ENCODE results near the gene STIM2. TPM values are rescaled to one million over a fixed set of nuclear protein-coding genes. Genes with fewer than 3 reads are reported as not detected.
"Not testable (repeated sequence)": the region's sequence is repeated elsewhere in the genome, so short reads cannot be mapped to it uniquely, and the experiment has no call there.

The STIM2 gene
- total RNA-seq, 1 donor from 2014 or later, result 43.9 TPM

- Histone ChIP-seq H3K27ac (no peak overlapping the region), H3K36me3 (no peaks in the 10 kb centered on the region), H3K9me3 (no peaks in the 10 kb centered on the region), H3K4me3 (no peak overlapping the region), H3K27me3 (ENCODE audit: low read depth) (no peaks in the 10 kb centered on the region), H3K4me1 (no peaks in the 10 kb centered on the region)
- ATAC-seq (no peak), DNase-seq (no peak)
- no peak for TF ChIP-seq CTCF (IDR thresholded peaks at IDR 0.05)
- intact Hi-C loops (cut with DNase I), result no loop called here
These were observed 102.1 kb downstream of the STIM2 start for GRCh38 chr4:26962720-26963119.

GRCh38 chr4:26964512-26964911, 103.9 kb downstream of the STIM2 start:
- H3K9me3 ChIP-seq, result no peaks in the 10 kb centered on the region
- DNase-seq (no peak), ATAC-seq (no peak)
- H3K4me1 ChIP-seq, result no peaks in the 10 kb centered on the region
- intact Hi-C loops (cut with DNase I), result no loop called here
- H3K4me3 ChIP-seq, result no peak overlapping the region
- no peaks in the 10 kb centered on the region for H3K27me3 ChIP-seq (ENCODE audit: low read depth)
- no peak overlapping the region for H3K27ac ChIP-seq
- TF ChIP-seq CTCF (IDR thresholded peaks at IDR 0.05), result no peak
- no peaks in the 10 kb centered on the region for H3K36me3 ChIP-seq

- Histone ChIP-seq H3K4me1 (no peaks in the 10 kb centered on the region), H3K36me3 (no peaks in the 10 kb centered on the region), H3K27me3 (ENCODE audit: low read depth) (no peaks in the 10 kb centered on the region), H3K9me3 (no peaks in the 10 kb centered on the region), H3K27ac (no peak overlapping the region), H3K4me3 (no peak overlapping the region)
- ATAC-seq, result no peak
- TF ChIP-seq CTCF (IDR thresholded peaks at IDR 0.05), result no peak
- no peak for DNase-seq
- intact Hi-C loops (cut with DNase I), result no loop called here
These were observed 104.4 kb downstream of the STIM2 start for GRCh38 chr4:26964994-26965393.

- H3K27me3 ChIP-seq (ENCODE audit: low read depth); H3K36me3 ChIP-seq; intact Hi-C loops (cut with DNase I); DNase-seq; H3K4me3 ChIP-seq; H3K27ac ChIP-seq; H3K4me1 ChIP-seq; H3K9me3 ChIP-seq; ATAC-seq: not testable (repeated sequence)
These were observed 115.0 kb downstream of the STIM2 start for GRCh38 chr4:26975464-26976181.

- Histone ChIP-seq H3K9me3 (no peaks in the 10 kb centered on the region), H3K27ac (no peak overlapping the region), H3K36me3 (no peaks in the 10 kb centered on the region), H3K4me3 (no peak overlapping the region), H3K4me1 (peaks cover 3% of the 10 kb centered on the region), H3K27me3 (ENCODE audit: low read depth) (no peaks in the 10 kb centered on the region)
- no peak for TF ChIP-seq CTCF (IDR thresholded peaks at IDR 0.05)
- DNase-seq (no peak), ATAC-seq (no peak)
- intact Hi-C loops (cut with DNase I), result no loop called here
These were observed 117.9 kb downstream of the STIM2 start for GRCh38 chr4:26978387-26979053.

GRCh38 chr4:26984896-26985295, 124.3 kb downstream of the STIM2 start:
- ATAC-seq (no peak), DNase-seq (no peak)
- Histone ChIP-seq H3K27me3 (ENCODE audit: low read depth) (no peaks in the 10 kb centered on the region), H3K27ac (no peak overlapping the region), H3K4me1 (peaks cover 19% of the 10 kb centered on the region), H3K36me3 (no peaks in the 10 kb centered on the region), H3K4me3 (no peak overlapping the region), H3K9me3 (no peaks in the 10 kb centered on the region)
- TF ChIP-seq CTCF (IDR thresholded peaks at IDR 0.05), result no peak
- intact Hi-C loops (cut with DNase I), result no loop called here

Measured in lower lobe of right lung (tissue), 2 donors.